Fibroblast of the aortic adventitia (primary cell): Measurements from ENCODE around the gene MED27. TPM values are rescaled to one million over a fixed set of nuclear protein-coding genes. Genes with fewer than 3 reads are reported as not detected.
A peak's percentile ranks its signal among the peaks of the same experiment; 100 is the strongest.

Experiments used
- DNase-seq: peaks from one replicate; pipeline ENCODE4 v3.0.0-alpha.2; 2010; ENCODE audit warnings: low read depth
- H3K4me3 ChIP-seq: 2 replicates; pipeline ENCODE4 v1.5.1; 2011; ENCODE audit warnings: low read depth, mild to moderate bottlenecking, control low read depth, low read length, moderate library complexity
- total RNA-seq: library from RNA; depleted of rRNA; stranded (reverse); fragments of >200 nt; gene quantifications from 2 replicates; pipeline ENCODE4 v1.2.3, GENCODE V29; 2012; ENCODE audit warnings: low replicate concordance
- TF ChIP-seq, protein P1 (sequence below): IDR thresholded peaks from 2 replicates; pipeline ENCODE4 v1.5.1; 2011; ENCODE audit warnings: mild to moderate bottlenecking, low read length, control low read depth, inconsistent platforms; ENCODE audit not compliant: insufficient read depth

Gene MED27
- total RNA-seq, 1 donor, result 29.4 TPM

GRCh38 chr9:132044176-132044875, 35.3 kb downstream of the MED27 start:
- H3K4me3 ChIP-seq, result no peak overlapping the region
- TF ChIP-seq, protein P1, sequence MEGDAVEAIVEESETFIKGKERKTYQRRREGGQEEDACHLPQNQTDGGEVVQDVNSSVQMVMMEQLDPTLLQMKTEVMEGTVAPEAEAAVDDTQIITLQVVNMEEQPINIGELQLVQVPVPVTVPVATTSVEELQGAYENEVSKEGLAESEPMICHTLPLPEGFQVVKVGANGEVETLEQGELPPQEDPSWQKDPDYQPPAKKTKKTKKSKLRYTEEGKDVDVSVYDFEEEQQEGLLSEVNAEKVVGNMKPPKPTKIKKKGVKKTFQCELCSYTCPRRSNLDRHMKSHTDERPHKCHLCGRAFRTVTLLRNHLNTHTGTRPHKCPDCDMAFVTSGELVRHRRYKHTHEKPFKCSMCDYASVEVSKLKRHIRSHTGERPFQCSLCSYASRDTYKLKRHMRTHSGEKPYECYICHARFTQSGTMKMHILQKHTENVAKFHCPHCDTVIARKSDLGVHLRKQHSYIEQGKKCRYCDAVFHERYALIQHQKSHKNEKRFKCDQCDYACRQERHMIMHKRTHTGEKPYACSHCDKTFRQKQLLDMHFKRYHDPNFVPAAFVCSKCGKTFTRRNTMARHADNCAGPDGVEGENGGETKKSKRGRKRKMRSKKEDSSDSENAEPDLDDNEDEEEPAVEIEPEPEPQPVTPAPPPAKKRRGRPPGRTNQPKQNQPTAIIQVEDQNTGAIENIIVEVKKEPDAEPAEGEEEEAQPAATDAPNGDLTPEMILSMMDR, result no peak
- no peak for DNase-seq

DNA sequence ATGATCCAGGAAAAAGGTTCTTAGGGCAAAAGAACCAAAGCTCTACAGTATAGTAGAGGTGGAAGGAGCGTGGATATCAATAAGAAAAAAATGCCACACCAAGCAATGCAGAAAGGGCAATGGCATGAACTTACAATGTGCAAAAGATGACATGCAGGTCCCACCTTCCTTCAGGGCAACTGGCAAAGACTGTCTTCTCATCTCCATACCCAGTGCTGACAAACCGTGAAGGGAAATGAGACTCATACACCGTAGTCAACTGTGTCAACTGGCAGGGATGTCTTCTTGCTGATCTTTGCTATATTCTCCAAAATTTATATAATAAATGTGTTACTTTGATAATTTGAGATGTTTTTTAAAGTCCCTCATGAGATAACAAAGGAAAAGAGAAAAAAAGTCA, 36.0 kb downstream of the MED27 start:
- TF ChIP-seq, protein P1, result no peak
- no peak overlapping the region for H3K4me3 ChIP-seq
- DNase-seq, result no peak

- no peak overlapping the region for H3K4me3 ChIP-seq
- TF ChIP-seq, protein P1, result peak; percentile 18
- peak; percentile 95 for DNase-seq
Measured at GRCh38 chr9:132042324-132042723, 37.3 kb downstream of the MED27 start.

GRCh38 chr9:132041798-132042197, 37.9 kb downstream of the MED27 start:
- TF ChIP-seq, protein P1, result no peak
- H3K4me3 ChIP-seq, result no peak overlapping the region
- no peak for DNase-seq

DNA sequence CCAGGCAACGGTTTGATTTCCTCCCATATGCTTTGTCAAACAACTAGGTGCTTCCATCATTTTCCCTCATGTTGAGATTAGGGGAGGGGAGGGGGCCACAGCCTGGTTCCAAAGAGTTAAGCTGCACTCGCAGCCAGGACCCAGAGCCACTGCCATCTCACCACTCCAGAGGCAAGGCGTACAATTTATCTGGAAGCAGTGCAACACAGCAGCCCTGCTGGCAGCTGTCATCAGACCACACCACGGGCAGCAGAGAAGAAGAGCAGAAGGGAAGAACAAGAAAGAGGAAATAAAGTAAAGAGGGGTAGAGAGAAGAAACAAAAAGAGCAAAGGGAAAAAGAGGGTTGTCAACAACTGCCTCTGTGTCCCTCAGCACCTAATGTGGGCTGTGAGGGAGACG, 38.9 kb downstream of the MED27 start:
- no peak overlapping the region for H3K4me3 ChIP-seq
- DNase-seq, result no peak
- TF ChIP-seq, protein P1, result no peak

GRCh38 chr9:132040246-132040645, 39.4 kb downstream of the MED27 start:
- TF ChIP-seq, protein P1, result no peak
- no peak overlapping the region for H3K4me3 ChIP-seq
- no peak for DNase-seq

- DNase-seq, result no peak
Measured at GRCh38 chr9:132039284-132039683, 40.4 kb downstream of the MED27 start.

More at GRCh38 chr9:132039284-132039683, 40.4 kb downstream of the MED27 start:
- H3K4me3 ChIP-seq, result no peak overlapping the region
- TF ChIP-seq, protein P1, result no peak
